ENCODE measurements around the gene CACNA2D1. TPM values are rescaled to one million over a fixed set of nuclear protein-coding genes. Genes with fewer than 3 reads are reported as not detected.
A peak's percentile ranks its signal among the peaks of the same experiment; 100 is the strongest.

Gene CACNA2D1
- total and polyA plus RNA-seq, 2 donors (not counting 1 experiment from before 2014, with no cell fraction given): 31.7 to 64.4 TPM

- Histone ChIP-seq H3K27me3 (ENCODE audit: control insufficient read depth, insufficient read depth, low read length) (no peaks in the 10 kb centered on the region), H2AFZ (ENCODE audit: low read length) (no peak overlapping the region), H3K4me1 (ENCODE audit: control insufficient read depth, extremely low read depth, insufficient read depth, low read length) (no peaks in the 10 kb centered on the region), H3K4me3 (replicated peaks in 1 of 4; ENCODE audit: control extremely low read depth in 1 of 4, insufficient read depth in 1 of 4, low read depth in 3 of 4, low read length in 4 of 4) (no peak overlapping the region), H3K9me3 (ENCODE audit: control insufficient read depth, insufficient read depth, low read depth, low read length) (no peaks in the 10 kb centered on the region), H3K9ac (ENCODE audit: insufficient read depth, low read length) (no peak overlapping the region), H4K20me1 (ENCODE audit: control insufficient read depth, extremely low read depth, insufficient read depth, low read length) (no peaks in the 10 kb centered on the region), H3K36me3 (ENCODE audit: control insufficient read depth, insufficient read depth, low read length) (no peaks in the 10 kb centered on the region), H3K79me2 (ENCODE audit: control insufficient read depth, insufficient read depth, low read length) (no peaks in the 10 kb centered on the region), H3K27ac (ENCODE audit: insufficient read depth, low read length) (no peak overlapping the region), H3K4me2 (ENCODE audit: extremely low read depth, insufficient read depth, low read length) (no peak overlapping the region)
- TF ChIP-seq CTCF (conservative IDR thresholded peaks at IDR 0.05 in 1 of 2, IDR thresholded peaks at IDR 0.05 in 1 of 2; ENCODE audit: low read depth in 1 of 2, low read length in 2 of 2) (no peak), EZH2 (IDR thresholded peaks at IDR 0.05; ENCODE audit: low read length, missing control alignments) (no peak)
- DNase-seq (ENCODE audit: low read depth in 2 of 2): no peak
Observed at GRCh38 chr7:82152858-82153257, 290.7 kb downstream of the CACNA2D1 start.

GRCh38 chr7:82146491-82146890, 297.1 kb downstream of the CACNA2D1 start:
- TF ChIP-seq EZH2 (IDR thresholded peaks at IDR 0.05; ENCODE audit: low read length, missing control alignments): no peak
- no peak for TF ChIP-seq CTCF (conservative IDR thresholded peaks at IDR 0.05 in 1 of 2, IDR thresholded peaks at IDR 0.05 in 1 of 2; ENCODE audit: low read depth in 1 of 2, low read length in 2 of 2)
- DNase-seq (ENCODE audit: low read depth in 2 of 2): no peak

GRCh38 chr7:82142263-82142864, 301.2 kb downstream of the CACNA2D1 start:
- no peaks in the 10 kb centered on the region for H4K20me1 ChIP-seq (ENCODE audit: control insufficient read depth, extremely low read depth, insufficient read depth, low read length)
- H3K9me3 ChIP-seq (ENCODE audit: control insufficient read depth, insufficient read depth, low read depth, low read length): no peaks in the 10 kb centered on the region
- no peak overlapping the region for H2AFZ ChIP-seq (ENCODE audit: low read length)
- H3K79me2 ChIP-seq (ENCODE audit: control insufficient read depth, insufficient read depth, low read length): no peaks in the 10 kb centered on the region
- H3K27ac ChIP-seq (ENCODE audit: insufficient read depth, low read length): no peak overlapping the region
- no peaks in the 10 kb centered on the region for H3K27me3 ChIP-seq (ENCODE audit: control insufficient read depth, insufficient read depth, low read length)
- no peak overlapping the region for H3K4me2 ChIP-seq (ENCODE audit: extremely low read depth, insufficient read depth, low read length)
- no peak overlapping the region for H3K4me3 ChIP-seq (replicated peaks in 1 of 4; ENCODE audit: control extremely low read depth in 1 of 4, insufficient read depth in 1 of 4, low read depth in 3 of 4, low read length in 4 of 4)
- no peak overlapping the region for H3K9ac ChIP-seq (ENCODE audit: insufficient read depth, low read length)
- no peaks in the 10 kb centered on the region for H3K4me1 ChIP-seq (ENCODE audit: control insufficient read depth, extremely low read depth, insufficient read depth, low read length)
- no peak for TF ChIP-seq CTCF (conservative IDR thresholded peaks at IDR 0.05 in 1 of 2, IDR thresholded peaks at IDR 0.05 in 1 of 2; ENCODE audit: low read depth in 1 of 2, low read length in 2 of 2)
- no peak for TF ChIP-seq EZH2 (IDR thresholded peaks at IDR 0.05; ENCODE audit: low read length, missing control alignments)
- peak in 1 of 2 donors; percentile 8 for DNase-seq (ENCODE audit: low read depth in 2 of 2)
- H3K36me3 ChIP-seq (ENCODE audit: control insufficient read depth, insufficient read depth, low read length): no peaks in the 10 kb centered on the region

More at GRCh38 chr7:82146491-82146890, 297.1 kb downstream of the CACNA2D1 start:
- H2AFZ ChIP-seq (ENCODE audit: low read length): no peak overlapping the region
- no peaks in the 10 kb centered on the region for H3K79me2 ChIP-seq (ENCODE audit: control insufficient read depth, insufficient read depth, low read length)
- H3K9me3 ChIP-seq (ENCODE audit: control insufficient read depth, insufficient read depth, low read depth, low read length): no peaks in the 10 kb centered on the region
- H3K4me3 ChIP-seq (replicated peaks in 1 of 4; ENCODE audit: control extremely low read depth in 1 of 4, insufficient read depth in 1 of 4, low read depth in 3 of 4, low read length in 4 of 4): no peak overlapping the region
- H3K27ac ChIP-seq (ENCODE audit: insufficient read depth, low read length): no peak overlapping the region
- H3K27me3 ChIP-seq (ENCODE audit: control insufficient read depth, insufficient read depth, low read length): no peaks in the 10 kb centered on the region
- H4K20me1 ChIP-seq (ENCODE audit: control insufficient read depth, extremely low read depth, insufficient read depth, low read length): no peaks in the 10 kb centered on the region
- H3K4me1 ChIP-seq (ENCODE audit: control insufficient read depth, extremely low read depth, insufficient read depth, low read length): no peaks in the 10 kb centered on the region
- H3K9ac ChIP-seq (ENCODE audit: insufficient read depth, low read length): no peak overlapping the region
- H3K36me3 ChIP-seq (ENCODE audit: control insufficient read depth, insufficient read depth, low read length): no peaks in the 10 kb centered on the region
- no peak overlapping the region for H3K4me2 ChIP-seq (ENCODE audit: extremely low read depth, insufficient read depth, low read length)

All from fibroblast of lung (primary cell).